ENCODE measurements around the gene XPNPEP1.

XPNPEP1 gene

DNA sequence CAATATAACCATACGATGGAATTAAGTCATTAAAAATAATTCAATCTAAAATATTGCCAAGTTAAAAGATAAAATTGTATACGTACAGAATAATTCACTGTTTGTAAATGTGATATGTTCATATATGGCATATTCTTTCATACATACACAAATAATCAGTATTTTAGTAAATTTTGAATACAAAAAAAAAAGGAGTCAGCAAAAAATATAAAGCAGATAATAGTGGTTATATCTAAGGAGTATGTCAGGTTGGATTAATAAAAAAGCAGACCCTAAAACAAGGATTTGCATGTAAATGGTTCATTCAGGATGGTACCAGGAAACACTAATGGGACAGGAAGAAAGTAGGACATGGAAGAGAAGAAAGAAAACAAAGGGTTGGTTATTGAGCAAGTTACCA, 59.5 kb downstream of the XPNPEP1 start:
- DNase-seq (ENCODE audit: low read depth in 2 of 2): no peak

DNA sequence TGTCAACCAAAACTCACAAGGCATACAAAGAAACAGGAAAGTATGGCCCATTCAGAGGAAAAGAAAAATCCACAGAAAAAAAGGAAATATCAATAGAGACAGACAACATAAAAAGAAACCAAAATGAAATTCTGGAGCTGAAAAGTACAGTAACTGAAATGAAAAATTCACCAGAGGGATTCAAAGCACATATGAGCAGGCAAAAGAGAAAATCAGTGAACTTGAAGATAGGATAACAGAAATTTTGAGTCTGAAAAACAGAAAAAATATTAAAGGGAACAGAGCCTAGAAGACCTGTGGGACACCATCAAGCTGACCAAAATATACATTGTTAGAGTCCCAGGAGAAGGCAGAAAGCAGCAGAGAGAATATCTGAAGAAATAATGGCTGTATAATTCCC, 60.6 kb downstream of the XPNPEP1 start:
- DNase-seq (ENCODE audit: low read depth in 2 of 2): no peak

DNA sequence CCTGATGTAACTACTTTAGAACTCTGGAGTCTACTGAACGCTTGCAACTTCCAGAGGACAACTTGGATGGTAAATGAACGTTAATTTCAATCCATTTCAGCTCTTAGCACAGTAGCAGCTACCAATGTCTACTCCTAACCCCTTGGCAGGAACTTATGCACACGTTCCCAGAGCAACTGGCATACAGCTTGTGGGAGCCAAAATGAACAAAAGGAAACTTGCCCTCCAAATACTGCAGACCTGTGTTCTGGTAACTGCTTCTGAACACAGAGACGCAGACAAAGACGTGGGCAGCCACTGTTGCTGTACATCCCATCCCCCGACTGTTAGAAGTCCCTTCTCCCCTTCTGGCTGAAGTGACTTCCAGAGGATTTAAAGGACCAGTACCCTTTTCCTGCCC, 61.3 kb downstream of the XPNPEP1 start:
- DNase-seq (ENCODE audit: low read depth in 2 of 2): no peak

DNA sequence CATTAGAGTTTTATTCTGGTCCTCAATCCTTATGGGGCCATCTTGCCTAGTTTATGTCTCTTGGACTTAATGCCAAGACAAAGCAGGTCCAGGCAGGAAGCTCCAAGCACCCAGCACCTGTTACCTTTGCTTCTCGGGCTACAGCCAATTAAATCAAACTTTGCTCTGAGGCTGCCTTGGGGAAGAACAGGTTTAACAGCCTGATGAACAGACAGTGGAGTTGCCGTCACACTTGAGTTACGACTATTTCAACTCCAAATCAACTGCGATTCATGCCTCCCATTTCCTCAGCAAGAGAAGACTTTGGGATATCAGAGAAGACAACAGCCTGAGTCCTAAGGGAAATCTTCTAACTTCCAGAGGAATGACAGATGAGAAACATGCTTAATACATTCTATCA, 62.2 kb downstream of the XPNPEP1 start:
- DNase-seq (ENCODE audit: low read depth in 2 of 2): no peak

DNA sequence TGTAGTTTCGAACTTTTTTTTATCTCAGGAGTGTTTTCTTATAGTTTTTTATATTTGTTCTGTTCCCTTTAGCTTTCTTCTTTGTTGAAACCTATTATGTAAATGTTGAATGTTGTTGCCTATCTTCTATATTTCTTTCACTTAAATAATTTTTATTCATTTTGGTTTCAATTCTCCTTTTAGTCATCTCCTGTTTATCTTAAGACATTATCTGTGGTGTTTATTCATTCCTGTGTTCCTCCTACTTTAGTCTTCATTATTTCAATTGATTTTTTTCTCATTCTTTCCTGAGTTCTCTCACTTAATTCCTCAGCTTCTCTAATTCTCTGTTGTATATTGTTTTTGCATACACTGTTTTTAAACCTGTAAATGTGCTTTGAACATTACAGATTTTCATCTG, 64.1 kb downstream of the XPNPEP1 start:
- DNase-seq (ENCODE audit: low read depth in 2 of 2): no peak

DNA sequence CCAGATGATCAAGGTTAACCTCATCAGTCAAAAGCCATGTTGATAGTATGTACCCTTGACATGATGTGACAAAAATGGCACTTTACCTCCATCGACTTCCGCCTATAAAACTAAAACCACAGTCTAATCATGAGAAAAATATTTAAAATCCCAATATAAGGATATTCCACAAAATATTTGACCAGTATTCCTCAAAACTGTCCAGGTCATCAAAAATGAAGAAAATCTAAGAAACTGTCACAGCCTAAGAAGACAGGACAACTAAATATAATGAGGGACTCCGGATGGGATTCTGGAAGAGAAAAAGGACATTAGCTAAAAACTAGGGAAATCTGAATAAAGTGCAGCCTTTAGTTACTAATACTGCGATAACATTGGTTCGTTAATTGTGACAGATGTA, 67.6 kb downstream of the XPNPEP1 start:
- no peak for DNase-seq (ENCODE audit: low read depth in 2 of 2)

DNA sequence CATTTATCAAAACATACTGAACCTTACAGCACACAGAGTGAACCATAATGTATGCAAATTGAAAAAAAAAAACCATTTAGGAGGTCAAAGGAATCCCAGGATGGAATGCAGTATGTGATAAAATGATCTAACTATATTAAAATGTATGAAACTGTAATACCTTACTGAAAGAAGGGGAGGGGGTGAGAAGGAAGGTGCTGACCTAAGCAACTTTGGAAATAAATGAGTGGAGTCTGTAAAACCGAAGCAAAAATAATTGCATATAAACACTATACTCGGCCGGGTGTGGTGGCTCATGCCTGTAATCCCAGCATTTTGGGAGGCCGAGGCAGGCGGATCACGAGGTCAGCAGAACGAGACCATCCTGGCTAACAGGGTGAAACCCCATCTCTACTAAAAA, 69.4 kb downstream of the XPNPEP1 start:
- DNase-seq (ENCODE audit: low read depth in 2 of 2): no peak

DNA sequence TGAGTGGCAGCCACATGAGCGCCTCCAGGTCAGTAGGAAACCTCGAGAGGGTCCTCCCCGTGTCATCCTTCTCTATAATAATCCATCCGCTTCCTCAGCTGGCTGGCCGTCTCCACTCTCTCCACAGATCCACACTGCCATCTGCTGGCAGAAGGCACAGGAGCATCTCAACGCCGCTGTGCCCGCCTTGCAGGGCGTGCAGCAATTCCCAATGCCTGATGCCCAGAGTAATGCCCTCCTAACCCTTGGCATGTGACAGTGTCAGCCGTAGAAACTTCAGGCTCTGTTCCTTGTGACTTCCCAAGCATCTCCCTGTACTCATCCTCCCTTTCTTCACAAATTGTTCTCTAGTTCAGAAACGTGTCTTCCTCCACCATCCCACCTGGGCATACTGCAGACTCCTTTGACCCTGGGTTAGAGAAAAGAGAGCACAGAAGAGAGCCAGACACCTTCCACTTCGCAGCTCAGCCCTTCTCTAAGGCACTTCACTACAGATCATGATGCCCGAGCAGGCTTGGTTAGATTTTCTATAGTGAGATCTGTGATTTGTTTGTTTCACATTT, 70.8 kb downstream of the XPNPEP1 start:
- DNase-seq (ENCODE audit: low read depth in 2 of 2): peak; percentile 6 to 58

DNA sequence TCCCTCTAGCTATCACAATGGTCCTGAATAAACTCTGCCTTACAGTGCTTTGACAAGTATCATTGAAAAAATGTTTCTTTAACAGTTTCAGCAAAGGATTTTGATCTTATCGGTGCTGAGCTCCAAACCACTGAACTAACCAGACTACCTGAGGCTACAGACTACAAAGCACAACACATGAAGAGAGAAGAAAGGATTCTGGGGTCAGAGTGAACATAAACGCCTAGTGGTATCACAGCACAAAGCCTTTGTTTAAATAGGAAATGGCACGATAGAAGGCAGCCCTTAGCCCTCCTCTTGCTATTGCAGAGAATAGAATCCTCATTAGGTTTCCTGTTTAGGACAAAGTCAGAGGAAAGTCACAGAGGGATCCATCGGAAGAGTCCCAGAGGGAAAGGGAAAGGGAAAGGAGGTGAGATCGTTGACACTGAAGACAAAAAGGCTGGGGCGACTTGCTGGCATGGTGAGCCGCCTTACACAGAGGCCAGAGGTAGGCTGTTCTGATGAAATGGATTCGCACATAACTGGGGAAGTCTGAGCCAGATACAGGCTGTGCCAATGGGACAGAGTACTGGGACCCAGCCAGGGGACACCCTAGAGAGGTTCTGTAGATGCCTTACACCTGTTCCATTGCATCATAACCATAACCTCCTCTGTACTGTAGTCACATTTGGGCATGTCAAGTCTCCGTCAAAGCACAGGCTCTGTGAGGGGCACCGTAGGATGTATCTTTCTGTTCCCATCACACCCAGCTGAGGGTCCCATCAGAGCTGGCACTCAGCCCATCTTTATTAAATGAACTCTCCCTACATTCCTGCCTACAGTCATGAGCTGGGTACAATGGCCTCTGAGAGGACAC, 71.5 kb downstream of the XPNPEP1 start:
- no peak for DNase-seq (ENCODE audit: low read depth in 2 of 2)

DNA sequence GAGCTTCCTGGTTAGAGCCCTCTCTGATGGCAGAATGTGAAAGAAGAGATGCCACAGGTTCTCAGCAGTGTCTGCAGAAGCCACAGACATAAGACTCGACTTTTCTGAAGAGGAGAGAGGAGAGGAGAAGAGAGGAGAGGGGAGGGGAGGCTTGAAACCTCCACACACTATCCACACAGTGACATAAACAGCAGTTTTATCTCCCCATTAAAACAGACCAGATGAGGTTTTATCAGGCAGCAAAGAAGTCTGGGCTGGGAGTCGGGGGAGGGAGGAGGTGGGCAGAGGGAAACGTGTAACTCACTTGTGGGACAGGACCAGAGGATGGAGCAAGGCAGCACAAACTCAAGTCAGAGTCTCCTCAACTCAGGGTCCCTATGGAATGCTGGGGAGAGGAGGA, 76.5 kb downstream of the XPNPEP1 start:
- no peak for DNase-seq (ENCODE audit: low read depth in 2 of 2)

DNA sequence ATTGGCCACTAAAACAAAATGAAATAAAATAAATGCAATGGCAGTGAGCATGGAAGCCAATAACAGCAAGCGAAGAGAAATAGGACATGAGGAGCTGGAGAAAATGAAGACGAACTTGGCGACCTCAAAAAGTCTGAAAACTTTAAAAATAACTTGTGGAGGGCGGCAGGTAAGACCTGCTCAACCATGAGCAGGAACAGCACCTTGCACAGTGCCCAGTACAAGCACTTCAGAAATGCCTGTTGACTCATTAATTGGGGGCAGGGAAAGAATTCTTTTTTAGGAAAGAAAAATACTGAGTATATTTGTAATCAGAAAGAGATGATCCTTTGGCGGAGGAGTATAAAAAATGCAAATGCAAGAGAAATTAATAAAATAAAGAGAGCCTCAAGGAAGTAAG, 78.0 kb downstream of the XPNPEP1 start:
- DNase-seq (ENCODE audit: low read depth in 2 of 2): no peak

DNA sequence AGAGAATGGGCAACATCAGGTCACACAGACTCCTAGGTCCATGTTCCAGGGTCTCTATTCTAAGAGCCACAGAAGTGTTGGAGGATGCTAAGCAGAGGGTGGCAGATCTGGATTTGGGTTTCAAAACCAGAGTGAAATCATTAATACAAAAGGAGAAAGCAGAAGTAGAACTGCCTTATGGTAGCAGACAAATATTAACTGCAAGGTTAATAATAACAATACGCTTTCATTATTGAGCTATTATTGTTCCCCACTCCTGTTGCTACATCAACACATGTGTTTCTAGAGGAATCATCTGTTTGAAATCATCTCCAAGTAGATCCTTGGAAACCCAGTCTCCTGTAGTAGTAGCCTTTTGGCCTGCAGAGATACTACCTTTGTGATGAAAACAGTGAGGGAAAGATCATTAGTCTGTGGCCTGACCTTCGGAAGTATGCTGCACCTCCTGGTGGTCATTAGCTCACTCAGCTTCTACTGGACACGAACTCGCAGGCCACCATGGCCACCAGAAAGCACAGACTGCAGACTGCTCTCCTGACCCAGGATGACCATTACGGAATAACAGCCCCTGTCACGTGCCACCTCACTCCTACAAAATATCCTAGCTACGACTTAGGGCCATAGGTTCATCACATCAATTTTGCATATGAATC, 84.6 kb downstream of the XPNPEP1 start:
- no peak for DNase-seq (ENCODE audit: low read depth in 2 of 2)

DNA sequence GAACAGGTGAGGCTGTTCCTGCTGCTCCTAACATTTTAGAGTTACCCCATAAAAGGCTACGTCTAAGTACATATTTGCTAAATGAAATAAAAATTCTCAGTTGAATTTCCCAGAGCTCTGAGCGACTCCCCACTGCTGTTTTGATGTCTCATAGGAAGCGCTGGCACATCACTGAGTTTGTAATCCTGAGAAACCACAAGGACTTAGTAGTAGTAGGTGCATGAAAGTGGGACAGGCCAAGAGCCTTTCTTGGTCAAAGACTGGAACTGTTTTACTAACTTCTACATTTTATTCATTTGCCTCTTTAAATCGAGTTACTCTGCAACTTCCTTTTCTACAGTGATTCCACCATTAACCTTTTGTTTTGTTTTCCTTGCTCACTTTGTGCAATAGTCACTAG, 85.9 kb downstream of the XPNPEP1 start:
- no peak for DNase-seq (ENCODE audit: low read depth in 2 of 2)

DNA sequence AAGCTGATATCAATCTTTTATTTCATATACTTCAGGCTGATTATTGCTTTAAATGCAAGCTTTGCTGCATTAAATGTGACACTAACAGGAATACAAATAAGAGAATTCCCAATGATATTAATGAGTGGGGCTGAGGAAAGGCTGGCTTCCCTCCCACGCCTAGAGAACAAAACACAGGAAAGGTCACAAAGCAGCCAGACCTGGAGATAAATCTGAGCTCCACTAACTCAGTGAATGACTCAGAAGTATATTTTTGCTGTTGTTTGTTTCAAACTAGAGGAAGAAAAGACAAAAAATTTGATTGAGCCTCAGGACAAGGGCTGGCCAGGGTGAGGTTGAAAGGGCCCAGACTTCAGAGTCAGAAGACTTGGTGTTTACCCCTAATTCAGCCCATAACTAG, 88.1 kb downstream of the XPNPEP1 start:
- DNase-seq (ENCODE audit: low read depth in 2 of 2): no peak

DNA sequence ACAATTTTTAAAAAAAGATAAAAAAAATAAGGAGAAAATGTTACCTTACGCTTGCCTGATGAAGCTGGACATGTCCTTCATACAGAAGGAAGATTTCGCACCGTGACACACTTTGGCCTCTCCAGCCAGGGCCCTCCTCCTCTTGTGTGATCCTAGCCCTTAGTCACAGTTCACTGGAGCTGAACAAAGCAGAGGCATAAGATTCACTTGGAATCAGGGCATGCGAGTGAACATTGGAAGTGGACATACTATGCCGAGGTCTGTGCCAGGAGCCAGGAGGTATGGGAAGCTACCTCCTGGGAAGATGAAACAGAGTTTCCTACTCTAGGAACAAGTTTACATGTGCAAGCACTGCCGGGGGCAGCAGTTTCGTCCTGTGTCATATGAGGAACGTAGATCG, 91.5 kb downstream of the XPNPEP1 start:
- no peak for DNase-seq (ENCODE audit: low read depth in 2 of 2)

DNA sequence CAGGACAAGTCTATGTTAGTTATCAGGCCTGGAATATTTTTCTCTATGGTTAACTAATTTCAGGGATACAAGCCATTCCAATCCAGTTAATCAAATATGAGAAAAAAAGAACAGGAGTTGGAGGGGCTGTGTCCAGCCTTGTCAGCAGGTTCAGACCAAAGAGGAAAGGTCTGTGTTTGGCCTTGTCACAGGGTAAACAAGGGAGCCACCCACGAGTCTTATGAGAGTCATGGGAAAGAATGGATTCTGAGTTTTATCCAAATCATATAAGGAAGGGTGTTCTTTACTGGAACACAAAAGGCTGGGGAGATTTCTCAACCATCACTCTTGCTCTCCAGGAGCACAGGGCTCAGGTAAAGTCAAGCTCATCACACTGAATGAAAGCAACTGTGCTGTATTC, 99.1 kb downstream of the XPNPEP1 start:
- DNase-seq (ENCODE audit: low read depth in 2 of 2): no peak

DNA sequence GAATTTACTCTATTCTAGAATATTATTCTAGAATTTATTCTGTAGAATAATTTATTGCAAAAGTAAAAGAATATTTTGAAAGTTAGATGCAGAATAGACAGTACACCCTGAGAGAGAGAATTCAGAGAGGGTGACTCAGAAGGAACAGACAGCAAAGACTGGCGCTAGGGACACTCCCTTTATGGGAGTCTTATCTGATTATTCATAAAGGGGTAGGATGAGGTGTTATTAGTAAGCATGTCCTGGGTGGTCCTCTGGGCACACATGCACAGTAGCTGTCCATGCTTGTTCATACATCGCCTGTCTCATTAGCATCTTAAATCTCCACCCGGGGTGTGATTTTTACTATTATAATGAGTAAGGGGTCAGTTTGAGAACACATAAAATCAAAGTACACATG, 100.1 kb downstream of the XPNPEP1 start:
- no peak for DNase-seq (ENCODE audit: low read depth in 2 of 2)

DNA sequence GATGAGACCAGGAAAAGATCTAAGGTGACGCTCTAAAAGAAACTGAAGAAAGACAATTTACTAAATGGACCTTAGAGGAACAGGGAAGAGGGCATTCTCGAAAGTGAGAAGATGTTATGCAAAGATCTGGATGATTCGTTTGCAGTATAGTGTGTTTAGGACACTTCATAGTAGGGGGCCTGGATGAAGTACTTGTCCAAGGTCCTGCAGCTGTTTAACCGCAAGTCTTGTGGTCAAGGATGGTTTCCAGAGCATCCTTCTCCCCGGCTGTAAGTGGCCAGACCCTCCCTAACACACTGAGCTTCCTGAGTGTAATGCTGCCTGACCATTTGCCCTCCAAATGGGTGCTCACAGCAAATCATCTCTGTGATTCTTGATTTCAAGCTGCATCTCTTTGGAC, 101.6 kb downstream of the XPNPEP1 start:
- no peak for DNase-seq (ENCODE audit: low read depth in 2 of 2)

DNA sequence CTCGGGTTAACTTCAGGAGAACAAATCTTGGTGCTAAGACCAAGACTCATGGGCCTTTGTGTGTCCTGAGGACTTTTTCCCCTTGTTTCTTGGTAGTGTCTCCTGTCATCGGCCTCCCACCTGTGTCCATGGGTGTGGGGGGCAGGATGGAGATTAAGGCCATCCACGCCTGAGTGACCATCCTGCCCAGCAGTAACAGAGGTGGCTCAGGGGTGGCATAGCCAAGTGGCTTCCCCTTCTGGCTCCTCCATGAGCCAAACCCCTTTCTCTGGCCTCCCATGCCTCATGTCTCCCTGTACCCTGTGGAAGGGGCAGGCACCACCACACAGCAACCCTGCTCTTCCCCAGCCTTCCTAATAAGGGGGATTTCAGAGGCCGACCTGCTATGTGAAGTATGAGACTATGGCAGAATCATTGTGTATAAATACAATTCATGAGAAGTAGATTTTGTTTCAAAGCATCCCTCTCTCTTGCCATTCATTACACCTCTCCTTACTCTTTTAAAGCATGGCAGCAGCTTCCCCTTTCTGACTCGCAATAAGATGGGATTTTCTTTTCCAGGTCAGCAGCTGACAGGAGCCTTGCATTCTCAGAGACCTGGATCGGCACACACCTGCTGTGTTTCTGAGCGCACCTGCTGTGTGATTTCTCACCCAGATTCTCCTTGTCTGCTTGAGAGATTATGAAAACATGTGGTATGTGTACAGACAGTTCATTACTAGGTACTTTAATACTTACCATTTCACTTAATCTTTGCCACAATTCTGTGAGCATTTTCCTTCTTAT, 102.5 kb downstream of the XPNPEP1 start:
- no peak for DNase-seq (ENCODE audit: low read depth in 2 of 2)

DNA sequence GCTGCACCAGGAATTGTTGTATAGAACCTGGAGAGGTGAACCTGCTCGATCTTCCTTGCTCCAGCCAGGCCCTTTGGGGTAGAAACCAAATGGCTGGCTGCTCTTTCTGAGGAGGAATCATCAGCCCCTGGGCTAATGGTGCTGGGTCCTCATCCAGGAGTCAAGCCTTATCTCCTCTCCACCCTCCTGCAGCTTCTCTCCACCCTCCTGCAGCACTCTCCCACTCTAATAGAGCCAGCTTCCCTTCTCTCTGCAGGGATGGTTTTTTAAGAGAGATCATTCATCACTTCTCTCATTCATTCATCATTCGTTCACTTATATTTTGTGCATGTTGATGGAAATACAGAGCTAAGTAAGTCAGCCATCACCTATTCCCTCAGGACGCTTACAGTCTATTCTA, 103.5 kb downstream of the XPNPEP1 start:
- no peak for DNase-seq (ENCODE audit: low read depth in 2 of 2)

Data from stimulated activated CD4-positive, alpha-beta T cell treated with anti-CD3 and anti-CD28 coated beads, Interleukin-1b, Interleukin-23, amount 100 ng/mL, for 1 hour (primary cell).